GM19452 (cell line): ENCODE results near the gene FRMD3.

Experiments
- ATAC-seq: cut with Tn5 transposase; IDR thresholded peaks from one replicate; pipeline ENCODE4 v1.9.1; 2021; ENCODE audit not compliant: unreplicated experiment

FRMD3 gene

DNA sequence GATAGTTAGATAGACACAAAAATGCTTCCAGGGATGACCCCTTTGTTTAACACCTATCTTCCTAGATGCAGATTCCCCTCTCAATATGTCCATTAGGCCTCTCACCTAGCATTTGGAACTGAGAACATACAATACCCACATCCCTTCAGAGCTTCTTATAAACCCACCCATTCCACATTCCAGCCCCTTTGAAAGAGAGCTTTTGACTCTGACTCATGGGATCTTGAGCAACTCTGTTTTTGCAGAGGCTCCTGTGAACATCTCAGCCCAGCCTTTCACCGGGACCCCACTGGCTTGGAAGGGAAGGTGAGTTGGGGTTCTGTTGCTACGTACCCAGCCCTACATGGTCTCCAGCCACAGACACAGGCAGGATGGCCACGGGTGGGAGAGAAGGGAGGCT, 195.5 kb downstream of the FRMD3 start:
- no peak for ATAC-seq

DNA sequence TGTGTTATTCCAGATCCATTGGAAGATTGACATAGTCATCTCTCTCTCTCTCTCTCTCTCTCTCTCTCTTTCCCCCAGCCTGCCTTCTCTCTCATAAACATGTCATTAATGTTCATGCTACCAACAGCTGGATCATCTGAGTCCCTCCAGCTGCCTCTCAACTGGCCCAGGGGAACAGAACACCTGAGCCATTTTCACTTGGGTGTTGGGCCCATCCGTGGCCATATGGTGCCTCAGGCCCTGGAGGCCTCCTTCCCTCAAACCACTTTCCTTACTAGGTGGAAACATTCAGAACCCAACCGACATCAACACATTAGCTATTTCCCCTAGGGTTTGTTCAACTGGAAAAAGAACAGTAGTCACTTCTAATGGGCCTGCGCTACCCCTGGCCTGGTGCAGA, 196.2 kb downstream of the FRMD3 start:
- ATAC-seq: no peak

DNA sequence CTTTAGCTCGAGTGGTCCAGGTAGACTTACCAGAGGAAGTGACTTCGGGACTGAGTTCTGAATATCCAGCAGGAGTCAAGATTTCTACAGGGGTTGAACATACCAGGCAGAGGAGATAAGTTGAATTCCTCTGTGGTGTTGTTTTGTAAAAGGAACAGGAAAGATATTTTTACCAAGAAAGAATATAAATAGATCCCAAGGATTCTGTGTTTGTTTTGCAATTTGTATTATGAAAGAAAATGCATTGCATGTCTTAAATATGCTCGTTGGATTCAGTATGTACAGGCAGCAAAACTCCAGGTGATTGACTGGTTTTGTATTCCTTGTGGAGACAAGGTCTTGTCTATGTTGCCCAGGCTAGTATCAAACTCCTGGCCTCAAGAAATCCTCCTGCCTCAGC, 197.8 kb downstream of the FRMD3 start:
- ATAC-seq: no peak

DNA sequence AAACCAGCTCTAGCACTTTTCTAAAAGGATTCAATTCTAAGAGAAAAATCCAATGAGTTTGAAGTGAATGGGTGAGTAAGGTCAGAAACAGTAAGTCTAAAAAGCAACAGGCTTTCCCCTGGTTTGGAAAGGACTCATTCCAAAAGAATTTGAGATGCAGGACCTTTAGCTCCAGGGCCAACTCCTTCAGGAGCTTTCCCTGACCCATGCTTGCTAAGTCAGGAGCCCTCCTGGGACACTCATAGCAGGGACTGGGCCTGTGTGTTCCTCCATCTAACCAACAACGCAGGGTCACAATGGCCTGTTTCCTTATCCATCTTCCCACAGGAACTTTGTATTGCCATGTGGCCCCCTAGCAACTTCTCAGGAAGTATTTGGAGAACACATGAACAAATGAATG, 198.8 kb downstream of the FRMD3 start:
- no peak for ATAC-seq

DNA sequence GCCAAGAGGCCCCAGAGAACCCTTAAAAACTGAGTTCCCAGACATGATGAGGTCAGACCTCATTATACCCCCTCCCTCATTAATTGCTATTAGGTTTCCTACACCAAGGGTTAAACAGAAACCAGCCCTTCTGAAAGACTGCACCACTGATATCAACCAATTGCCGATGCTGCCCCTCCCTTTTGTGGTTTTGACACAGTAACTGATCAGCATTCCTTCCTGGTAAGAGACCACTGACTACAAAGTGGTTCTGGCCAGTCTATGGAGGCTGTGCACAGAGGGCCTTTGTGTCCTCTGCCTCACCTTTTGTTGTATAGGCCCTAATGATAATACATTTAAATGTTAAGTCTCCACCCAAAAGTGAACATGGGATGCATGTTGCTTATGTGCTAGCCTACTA, 201.5 kb downstream of the FRMD3 start:
- no peak for ATAC-seq

DNA sequence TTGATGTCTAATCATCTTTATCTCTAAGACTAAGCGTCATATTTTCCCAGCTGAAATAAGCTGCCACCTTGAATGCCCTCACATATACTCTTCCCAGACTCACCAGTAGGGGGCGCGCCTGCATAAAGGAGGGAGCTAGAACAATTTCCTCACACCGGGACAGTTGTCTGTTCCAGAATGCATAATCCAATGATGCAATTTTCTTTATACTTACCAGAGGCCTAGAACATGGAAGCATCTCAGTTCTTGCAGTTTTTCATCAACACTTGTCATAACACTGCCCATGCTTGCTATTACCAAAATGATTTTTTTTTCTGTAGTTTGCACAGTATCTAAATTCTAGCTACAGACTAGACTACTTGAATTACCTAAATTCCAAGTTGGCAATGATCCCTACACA, 203.9 kb downstream of the FRMD3 start:
- no peak for ATAC-seq

DNA sequence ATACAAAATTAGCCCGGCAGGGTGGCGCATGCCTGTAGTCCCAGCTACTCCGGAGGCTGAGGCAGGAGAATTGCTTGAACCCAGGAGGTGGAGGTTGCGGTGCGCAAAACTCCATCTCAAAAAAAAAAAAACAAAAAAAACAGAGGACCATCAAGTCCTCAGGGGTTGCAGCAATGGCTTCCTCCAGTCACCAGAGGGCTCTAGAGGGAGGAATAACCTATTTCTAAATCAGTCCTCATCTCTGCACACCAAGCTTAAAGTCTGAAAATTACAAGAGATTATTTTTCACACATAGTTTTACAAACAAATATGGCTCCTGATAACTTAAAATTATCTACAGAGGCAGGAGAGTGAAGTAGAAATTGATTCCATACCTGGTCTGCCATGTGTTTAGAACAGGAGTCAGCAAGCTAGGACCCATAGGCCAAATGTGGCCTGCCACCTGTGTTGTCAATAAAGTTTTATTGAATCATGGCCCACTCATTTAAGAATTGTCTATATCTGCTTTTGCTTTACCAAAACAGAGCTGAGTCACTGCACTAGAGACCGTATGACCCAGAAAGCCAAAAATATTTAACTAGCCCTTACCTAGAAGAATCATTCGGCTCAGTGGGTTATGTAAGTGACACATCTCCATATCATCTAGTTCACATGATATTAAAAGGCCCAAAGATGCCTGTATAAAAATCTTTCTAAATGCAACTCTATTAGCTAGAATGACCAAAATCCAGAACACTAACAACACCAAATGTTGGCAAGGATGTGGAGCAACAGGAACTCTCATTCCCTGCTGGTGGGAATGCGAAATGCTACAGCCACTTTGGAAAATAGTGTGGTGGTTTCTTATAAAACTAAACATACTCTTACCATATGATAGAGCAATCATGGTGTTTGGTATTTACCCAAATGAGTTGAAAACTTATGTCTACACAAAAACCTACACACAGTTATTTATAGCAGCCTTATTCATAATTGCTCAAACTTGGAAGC, 207.7 kb downstream of the FRMD3 start:
- no peak for ATAC-seq

DNA sequence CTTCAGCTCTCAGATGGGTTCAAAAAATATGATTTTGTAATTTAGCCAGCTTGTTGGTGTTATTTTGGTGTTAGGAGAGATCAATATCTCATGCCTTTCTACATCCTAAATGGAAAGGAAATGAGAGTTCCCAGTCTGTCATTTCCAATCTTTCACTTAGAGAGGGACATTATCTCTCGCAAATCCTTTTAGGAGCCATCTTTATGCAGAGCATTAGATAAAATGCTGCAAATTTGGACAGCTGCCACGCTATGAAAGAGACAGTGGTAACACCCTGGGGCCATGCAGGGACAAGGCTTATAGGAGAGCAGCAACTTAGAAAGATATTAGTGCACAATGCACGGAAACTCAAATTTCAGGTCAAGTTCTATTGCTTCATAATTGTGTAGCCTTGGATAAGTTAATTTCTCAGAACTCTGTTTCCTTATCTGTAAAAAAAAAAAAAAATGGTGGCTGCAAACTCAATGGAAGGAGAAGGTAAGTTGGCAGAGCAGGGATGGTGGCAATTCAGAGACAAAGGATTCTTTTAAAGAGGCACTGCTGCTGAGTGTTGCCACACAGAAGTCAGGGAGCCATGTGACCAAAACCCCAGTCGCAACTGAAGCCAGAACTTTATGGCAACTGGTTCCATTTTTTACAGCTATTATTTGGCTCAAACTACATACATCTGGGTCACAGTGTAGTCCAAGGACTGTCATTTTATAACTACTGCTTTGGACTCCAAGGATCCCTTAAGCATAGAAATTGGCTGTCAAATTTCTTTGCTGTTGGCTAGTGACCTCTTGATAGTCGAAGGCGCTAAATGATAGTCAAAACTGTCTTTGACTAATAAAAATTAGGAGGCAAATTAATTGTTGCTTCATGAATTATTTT, 210.2 kb downstream of the FRMD3 start:
- no peak for ATAC-seq

DNA sequence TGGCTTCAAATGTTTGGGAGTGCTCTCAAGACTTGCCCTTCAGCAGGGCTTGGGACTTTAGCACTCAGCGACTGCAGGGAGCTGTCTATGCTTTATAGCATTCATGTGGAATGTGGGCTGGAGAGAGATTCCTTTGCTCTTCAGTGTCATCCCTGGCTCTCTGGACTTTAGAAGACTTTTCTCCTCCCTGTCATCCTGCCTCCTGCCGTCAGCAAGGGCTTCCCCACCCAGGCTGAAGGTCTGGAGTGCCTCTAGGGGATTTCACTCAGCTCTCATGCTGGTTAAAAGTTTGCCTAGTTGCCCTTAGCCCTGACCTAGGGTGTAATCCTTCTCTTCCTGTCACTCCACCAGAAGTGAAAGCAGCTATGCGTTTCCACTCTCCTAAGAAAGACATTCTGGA, 210.9 kb downstream of the FRMD3 start:
- ATAC-seq: no peak

DNA sequence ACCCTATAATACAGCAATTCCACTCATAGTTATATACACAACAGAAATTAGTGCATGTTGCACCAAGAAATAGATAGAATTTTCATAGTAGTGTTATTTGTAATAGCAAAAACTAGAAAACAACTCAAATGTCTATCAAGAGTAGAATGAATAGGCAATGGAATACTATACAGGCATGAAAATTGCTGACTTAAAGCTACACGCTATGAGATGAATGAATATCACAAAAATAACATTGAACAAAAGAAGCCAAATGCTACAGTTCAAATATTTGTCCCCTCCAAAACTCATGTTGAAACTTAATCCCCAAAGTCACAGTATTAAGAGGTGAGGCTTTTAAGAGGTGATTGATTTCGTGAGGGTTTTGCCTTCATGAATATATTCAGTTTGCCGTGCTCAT, 215.1 kb downstream of the FRMD3 start:
- ATAC-seq: no peak

DNA sequence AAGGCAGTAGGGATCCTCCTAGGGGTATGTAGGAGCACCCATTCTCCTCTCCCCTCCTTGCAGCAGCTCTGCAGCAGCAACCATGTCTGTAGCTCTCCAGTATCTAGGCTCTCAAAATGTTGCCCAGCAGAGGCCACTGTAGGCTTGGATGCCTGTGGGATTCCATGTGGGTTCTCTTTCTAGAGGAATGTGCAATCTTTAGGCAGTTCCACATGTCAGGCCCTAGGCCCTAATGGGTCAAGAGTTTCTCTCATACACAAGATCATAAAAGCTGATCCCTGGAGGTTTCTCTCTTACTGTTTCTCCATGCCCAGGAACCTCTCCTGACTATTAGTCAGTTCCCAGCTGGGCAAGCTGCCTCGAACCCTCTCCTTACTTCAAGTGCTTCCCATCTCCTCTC, 215.8 kb downstream of the FRMD3 start:
- ATAC-seq: no peak

DNA sequence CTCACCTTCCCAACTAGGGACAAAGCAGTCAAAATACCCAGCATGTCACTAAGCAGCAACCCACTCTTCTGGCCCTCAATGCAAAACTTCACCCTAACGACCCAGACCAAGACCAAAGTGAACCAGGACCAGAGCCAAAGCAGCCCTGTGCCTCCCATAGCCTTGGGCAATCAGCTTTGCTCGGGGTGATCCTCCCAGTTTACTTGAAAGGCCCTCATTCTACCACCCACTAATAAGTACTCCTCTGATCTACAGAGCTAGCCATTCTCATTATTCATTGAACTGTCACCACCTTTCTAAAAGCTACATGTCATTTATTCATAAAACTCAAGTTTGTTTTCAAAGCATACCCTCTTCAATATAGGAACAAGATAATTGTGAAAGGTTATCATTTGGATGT, 221.0 kb downstream of the FRMD3 start:
- no peak for ATAC-seq

DNA sequence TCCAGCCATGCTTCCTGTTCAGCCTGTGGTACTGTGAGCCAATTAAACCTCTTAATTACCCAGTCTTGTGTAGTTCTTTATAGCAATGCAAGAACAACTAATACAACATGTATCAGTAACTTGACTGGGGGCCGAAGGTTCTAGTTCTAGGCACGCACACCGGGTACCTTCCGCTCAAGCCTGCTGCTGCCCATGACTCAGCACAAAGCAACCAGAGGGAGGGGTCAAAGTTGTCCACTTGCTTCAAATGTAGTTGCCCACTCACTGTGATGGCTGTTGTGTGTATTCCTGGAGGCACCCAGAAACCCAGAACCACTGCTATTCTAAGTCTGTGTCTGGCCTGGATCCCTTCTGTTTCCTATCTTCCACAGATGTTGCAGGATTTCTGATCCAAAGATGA, 222.6 kb downstream of the FRMD3 start:
- no peak for ATAC-seq

DNA sequence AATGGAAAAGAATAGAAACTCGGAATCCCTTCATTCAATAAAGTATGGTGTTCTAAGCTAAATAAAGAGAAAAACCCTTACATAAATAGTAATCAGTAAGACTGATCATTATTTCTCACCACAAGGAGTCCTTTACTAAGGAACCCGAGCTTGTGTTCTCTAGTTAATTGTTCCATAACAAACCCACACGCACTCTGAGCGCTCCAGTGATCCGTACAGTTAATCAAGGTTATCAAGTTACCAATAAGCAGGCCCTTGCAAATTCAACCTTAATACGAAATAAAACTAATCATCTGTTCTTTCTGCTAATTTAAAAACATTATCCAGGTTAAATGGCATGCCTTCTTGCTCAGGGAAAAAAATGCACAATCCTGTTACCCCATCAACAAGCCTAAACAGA, 224.4 kb downstream of the FRMD3 start:
- no peak for ATAC-seq

DNA sequence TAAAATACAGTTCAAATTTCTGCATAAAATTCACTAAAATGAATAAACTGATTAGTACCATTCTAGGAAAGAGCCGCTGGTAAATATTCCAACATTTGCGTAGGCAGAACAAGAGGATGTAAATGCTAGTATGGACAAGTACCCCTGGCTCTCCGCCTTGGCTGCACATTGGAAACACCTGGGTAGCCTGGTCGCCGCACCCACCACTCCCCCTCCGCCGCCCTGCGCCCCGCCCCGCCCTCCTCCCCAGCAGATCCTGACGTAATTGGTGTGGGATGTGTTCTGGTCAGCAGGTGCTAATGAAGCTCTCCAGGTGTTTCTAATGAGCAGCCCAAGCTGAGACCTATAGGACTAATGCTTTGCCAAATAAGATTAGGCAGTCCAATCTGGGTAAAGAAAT, 225.7 kb downstream of the FRMD3 start:
- no peak for ATAC-seq

DNA sequence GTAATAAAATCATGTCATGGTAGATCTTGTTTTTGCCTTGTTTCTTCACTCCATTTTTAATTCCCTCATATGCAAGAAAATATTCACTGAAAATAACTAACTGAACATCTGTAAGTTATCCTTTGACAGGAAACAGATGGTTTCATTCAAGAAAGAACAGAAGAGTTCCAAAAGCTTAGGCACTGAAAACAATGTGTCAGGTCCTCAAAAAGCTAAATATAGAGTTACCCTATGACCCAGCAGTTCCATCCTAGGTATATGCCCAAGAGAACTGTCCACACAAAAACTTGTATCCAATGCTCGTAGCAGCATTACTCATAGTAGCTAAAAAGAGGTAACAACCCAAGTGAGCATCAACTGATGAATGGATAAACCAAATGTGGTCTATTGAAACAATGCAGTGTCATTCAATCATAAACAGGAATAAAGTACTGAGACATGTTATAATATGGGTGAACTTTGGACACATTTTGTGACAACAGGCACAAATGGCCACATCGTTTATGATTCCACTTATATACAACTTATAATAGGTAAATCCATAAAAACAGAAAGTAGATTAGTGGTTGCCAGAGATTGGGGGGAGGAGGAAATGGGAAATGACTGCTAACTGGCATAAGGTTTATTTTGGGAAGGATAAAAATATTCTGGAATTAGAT, 231.0 kb downstream of the FRMD3 start:
- ATAC-seq: no peak

DNA sequence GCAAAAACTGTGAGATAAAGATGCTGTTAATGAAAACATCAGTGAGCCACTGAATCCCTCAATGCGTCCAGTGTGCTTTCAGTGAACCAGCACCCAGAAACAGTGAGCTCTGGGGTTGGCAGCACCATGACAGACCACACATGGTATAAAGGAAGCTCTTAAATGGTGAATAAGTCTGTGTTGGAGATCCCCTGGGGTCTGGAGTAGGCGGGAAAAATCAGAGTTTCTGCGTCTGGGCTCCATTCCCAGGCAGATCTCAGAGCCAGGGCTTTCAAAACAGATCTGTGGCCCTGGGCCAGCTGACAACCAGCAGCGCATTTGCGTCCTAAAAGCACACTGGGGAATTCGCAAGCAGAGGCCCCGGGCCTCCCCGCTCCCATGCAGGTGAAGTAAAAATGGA, 233.5 kb downstream of the FRMD3 start:
- ATAC-seq: no peak

DNA sequence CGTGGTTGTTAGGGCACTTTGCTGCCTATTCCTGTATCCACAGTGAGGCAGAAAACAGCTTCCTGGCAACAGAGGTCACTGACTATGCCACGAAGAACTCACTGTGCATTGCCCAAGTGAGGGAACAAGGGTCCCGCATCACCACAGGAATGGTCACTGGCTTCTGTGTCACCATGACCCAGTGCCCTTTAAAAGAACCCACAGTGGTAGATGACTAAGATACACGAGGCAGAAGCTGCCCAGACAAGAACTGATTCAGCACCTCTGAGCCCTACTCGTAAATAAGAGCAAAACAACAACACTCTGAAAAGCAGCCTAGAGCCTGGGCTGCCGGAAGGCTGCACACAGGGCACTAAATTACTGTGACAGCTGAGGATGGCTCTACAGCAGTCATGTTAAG, 238.6 kb downstream of the FRMD3 start:
- ATAC-seq: no peak

DNA sequence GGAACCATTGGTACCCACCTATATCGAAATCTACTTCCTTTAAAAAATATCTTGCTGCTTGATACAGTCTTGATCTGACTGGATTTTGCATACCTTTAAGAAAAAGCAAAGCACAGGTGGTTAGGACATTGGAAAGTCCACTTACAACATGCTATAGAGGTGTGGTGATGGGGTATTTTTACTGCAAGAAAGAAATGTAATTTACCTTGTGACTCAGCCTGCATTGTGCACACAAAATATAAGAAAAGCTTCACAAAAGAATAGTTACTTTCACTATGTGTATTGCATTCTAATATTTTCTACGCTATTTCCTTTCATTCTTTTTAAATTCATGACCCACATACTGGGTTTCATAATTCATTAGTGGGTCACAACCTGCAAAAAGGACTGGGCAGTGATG, 239.1 kb downstream of the FRMD3 start:
- ATAC-seq: no peak

DNA sequence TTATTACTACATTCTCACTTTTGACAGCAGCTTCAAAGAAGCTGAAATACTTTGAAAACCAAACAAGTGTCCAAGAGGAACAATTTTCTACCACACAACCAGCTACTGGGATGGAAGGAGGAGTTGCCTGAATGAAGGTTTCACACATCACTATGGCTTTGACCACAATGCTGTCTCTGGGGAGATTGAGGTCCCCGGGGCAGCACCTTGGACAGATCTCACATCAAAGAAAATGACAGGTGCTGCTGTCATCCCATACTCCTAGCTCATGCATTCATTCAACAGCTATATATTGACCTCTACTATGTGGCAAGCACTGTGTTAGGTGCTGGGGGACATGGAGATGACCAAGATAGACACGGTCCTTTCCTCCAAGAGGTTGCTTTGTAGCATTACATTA, 242.1 kb downstream of the FRMD3 start:
- peak; percentile 68 for ATAC-seq

DNA sequence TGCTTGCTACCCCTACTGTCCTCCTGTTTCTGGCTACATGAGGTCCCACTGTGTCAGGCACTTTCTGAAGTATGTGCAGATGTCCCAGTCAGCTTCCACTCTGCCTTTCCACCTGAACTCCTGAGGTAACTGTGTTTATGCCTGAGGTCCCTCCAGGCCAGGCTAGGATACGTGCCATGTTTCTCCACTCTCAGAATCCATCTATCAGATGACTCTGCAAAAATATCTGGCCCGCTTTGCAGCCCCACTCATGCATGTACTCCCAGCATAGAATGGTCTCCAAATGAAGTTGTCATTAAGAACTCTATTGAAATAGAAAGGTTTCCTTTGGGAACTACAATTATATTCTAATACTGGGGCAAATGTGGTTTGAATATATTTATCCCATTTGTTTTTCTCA, 243.4 kb downstream of the FRMD3 start:
- no peak for ATAC-seq

DNA sequence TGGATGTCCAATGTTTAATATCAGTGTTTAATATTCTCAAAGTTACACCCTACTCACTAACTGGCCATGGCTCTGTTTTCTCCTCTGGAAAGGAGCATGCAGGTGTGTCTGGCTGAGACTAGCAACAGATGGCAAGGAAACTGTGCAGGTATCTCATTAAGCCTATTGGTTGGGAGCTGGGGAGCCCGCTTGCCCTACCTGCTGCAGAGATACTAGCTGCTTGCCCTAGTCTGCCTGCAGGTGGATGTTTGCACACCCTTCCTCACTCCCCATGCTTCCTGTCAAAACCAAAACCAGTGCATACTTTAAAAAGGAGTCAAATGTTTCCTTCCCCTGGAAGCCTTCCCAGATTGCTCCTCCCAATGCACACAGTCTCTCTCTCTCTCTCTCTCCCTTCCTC, 247.0 kb downstream of the FRMD3 start:
- ATAC-seq: no peak
